ENCODE results near the gene C6orf89.

Gene C6orf89

DNA sequence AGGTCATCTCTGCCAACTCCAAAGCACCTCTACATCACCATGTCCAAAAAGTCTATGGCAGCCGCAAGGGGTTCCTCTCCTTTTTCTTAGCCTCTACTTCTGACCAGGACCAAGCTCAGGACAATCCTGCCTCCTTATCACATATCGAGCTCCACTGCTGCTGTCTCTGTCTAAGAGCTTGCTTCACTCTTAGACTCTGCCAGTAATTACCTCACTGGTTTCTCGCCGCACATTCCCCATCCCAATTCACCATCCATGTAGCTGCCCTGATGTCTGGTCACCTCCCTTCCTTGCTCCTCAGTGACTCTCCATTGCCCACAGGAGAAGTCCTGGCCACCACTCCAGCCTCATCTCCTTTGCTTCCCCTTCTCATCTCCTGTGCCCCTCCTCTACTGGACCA lies 44.7 kb downstream of the C6orf89 start:
- Histone ChIP-seq H3K4me3 (IDR thresholded peaks at IDR 0.05; ENCODE audit: insufficient read depth, low read depth, low read length) (no peak overlapping the region), H3K4me1 (ENCODE audit: low read depth, poor library complexity, severe bottlenecking) (no peaks in the 10 kb centered on the region)
- TF ChIP-seq, protein P1, sequence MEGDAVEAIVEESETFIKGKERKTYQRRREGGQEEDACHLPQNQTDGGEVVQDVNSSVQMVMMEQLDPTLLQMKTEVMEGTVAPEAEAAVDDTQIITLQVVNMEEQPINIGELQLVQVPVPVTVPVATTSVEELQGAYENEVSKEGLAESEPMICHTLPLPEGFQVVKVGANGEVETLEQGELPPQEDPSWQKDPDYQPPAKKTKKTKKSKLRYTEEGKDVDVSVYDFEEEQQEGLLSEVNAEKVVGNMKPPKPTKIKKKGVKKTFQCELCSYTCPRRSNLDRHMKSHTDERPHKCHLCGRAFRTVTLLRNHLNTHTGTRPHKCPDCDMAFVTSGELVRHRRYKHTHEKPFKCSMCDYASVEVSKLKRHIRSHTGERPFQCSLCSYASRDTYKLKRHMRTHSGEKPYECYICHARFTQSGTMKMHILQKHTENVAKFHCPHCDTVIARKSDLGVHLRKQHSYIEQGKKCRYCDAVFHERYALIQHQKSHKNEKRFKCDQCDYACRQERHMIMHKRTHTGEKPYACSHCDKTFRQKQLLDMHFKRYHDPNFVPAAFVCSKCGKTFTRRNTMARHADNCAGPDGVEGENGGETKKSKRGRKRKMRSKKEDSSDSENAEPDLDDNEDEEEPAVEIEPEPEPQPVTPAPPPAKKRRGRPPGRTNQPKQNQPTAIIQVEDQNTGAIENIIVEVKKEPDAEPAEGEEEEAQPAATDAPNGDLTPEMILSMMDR (conservative IDR thresholded peaks at IDR 0.05; ENCODE audit: low read depth, low read length): no peak

DNA sequence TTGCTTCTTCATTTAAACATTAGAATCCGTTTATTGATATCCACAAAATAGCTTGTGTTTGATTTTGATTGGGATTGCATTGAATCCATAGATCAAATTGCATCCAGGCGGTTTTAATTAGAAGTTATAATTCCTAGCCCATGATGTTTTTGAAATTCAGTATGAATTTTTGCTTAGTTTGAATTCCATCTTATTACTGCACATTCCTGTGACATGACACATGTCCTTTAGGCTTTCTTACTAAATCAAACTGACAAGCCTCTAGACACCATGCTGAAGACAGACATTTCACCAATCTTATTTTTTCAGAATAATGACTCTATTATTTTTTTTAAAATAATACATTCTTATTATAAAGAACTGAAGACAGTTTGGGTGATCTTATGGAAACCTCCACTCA lies 47.4 kb downstream of the C6orf89 start:
- H3K27me3 ChIP-seq (ENCODE audit: insufficient read depth, low read depth): no peaks in the 10 kb centered on the region
- H2AFZ ChIP-seq (ENCODE audit: low read depth): no peak overlapping the region
- no peaks in the 10 kb centered on the region for H3K79me2 ChIP-seq (ENCODE audit: insufficient read depth, low read depth)
- H3K4me3 ChIP-seq (IDR thresholded peaks at IDR 0.05; ENCODE audit: insufficient read depth, low read depth, low read length): no peak overlapping the region
- H3K4me1 ChIP-seq (ENCODE audit: low read depth, poor library complexity, severe bottlenecking): no peaks in the 10 kb centered on the region
- no peak overlapping the region for H3K9ac ChIP-seq
- no peaks in the 10 kb centered on the region for H4K20me1 ChIP-seq (ENCODE audit: insufficient read depth)
- TF ChIP-seq, protein P1 (conservative IDR thresholded peaks at IDR 0.05; ENCODE audit: low read depth, low read length): no peak
- no peak overlapping the region for H3K4me2 ChIP-seq
- H3K36me3 ChIP-seq (ENCODE audit: insufficient read depth): no peaks in the 10 kb centered on the region
- no peak overlapping the region for H3K27ac ChIP-seq

More for the DNA sequence above, 44.7 kb downstream of the C6orf89 start:
- Histone ChIP-seq H4K20me1 (ENCODE audit: insufficient read depth) (no peaks in the 10 kb centered on the region), H3K36me3 (ENCODE audit: insufficient read depth) (no peaks in the 10 kb centered on the region), H3K9ac (no peak overlapping the region), H3K79me2 (ENCODE audit: insufficient read depth, low read depth) (no peaks in the 10 kb centered on the region), H3K27me3 (ENCODE audit: insufficient read depth, low read depth) (no peaks in the 10 kb centered on the region), H2AFZ (ENCODE audit: low read depth) (no peak overlapping the region), H3K27ac (no peak overlapping the region), H3K4me2 (no peak overlapping the region)

- Histone ChIP-seq H3K79me2 (ENCODE audit: insufficient read depth, low read depth) (no peaks in the 10 kb centered on the region), H3K27ac (no peak overlapping the region), H3K4me1 (ENCODE audit: low read depth, poor library complexity, severe bottlenecking) (no peaks in the 10 kb centered on the region), H4K20me1 (ENCODE audit: insufficient read depth) (no peaks in the 10 kb centered on the region), H3K4me3 (IDR thresholded peaks at IDR 0.05; ENCODE audit: insufficient read depth, low read depth, low read length) (no peak overlapping the region), H2AFZ (ENCODE audit: low read depth) (no peak overlapping the region), H3K4me2 (no peak overlapping the region), H3K9ac (no peak overlapping the region), H3K36me3 (ENCODE audit: insufficient read depth) (no peaks in the 10 kb centered on the region), H3K27me3 (ENCODE audit: insufficient read depth, low read depth) (no peaks in the 10 kb centered on the region)
- TF ChIP-seq, protein P1 (conservative IDR thresholded peaks at IDR 0.05; ENCODE audit: low read depth, low read length): no peak
Observed at GRCh38 chr6:36933519-36933918, 47.8 kb downstream of the C6orf89 start.

- 0 out of 2 replicates have a peak, but pooled peaks cover 1% of the 10 kb centered on the region for H3K27me3 ChIP-seq (ENCODE audit: insufficient read depth, low read depth)
- H3K36me3 ChIP-seq (ENCODE audit: insufficient read depth): no peaks in the 10 kb centered on the region
- H3K79me2 ChIP-seq (ENCODE audit: insufficient read depth, low read depth): no peaks in the 10 kb centered on the region
- H3K27ac ChIP-seq: no peak overlapping the region
- TF ChIP-seq, protein P1 (conservative IDR thresholded peaks at IDR 0.05; ENCODE audit: low read depth, low read length): no peak
- no peaks in the 10 kb centered on the region for H4K20me1 ChIP-seq (ENCODE audit: insufficient read depth)
- no peak overlapping the region for H3K9ac ChIP-seq
- H2AFZ ChIP-seq (ENCODE audit: low read depth): no peak overlapping the region
- H3K4me2 ChIP-seq: no peak overlapping the region
- no peaks in the 10 kb centered on the region for H3K4me1 ChIP-seq (ENCODE audit: low read depth, poor library complexity, severe bottlenecking)
- H3K4me3 ChIP-seq (IDR thresholded peaks at IDR 0.05; ENCODE audit: insufficient read depth, low read depth, low read length): no peak overlapping the region
Observed at GRCh38 chr6:36934901-36935300, 49.1 kb downstream of the C6orf89 start.
